GM12801 (cell line): Measurements from ENCODE around the gene F8.

Experiments used
- CTCF ChIP-seq: IDR thresholded peaks from one replicate; pipeline ENCODE4 v1.5.1; 2011; ENCODE audit warnings: control low read depth; ENCODE audit not compliant: insufficient read length; ENCODE audit errors: extremely low read depth

F8 gene

GRCh38 chrX:154967603-154968002 lies 54.9 kb downstream of the F8 start:
- no peak for TF ChIP-seq CTCF

GRCh38 chrX:154961947-154962346 lies 60.6 kb downstream of the F8 start:
- TF ChIP-seq CTCF = no peak

GRCh38 chrX:154918060-154918483 lies 104.5 kb downstream of the F8 start:
- TF ChIP-seq CTCF = no peak

- TF ChIP-seq CTCF = no peak
Measured at GRCh38 chrX:154914052-154914451, 108.5 kb downstream of the F8 start.

GRCh38 chrX:154908821-154909220 lies 113.7 kb downstream of the F8 start:
- no peak for TF ChIP-seq CTCF

- TF ChIP-seq CTCF = no peak
Measured at GRCh38 chrX:154902408-154902807, 120.1 kb downstream of the F8 start.

GRCh38 chrX:154900323-154900722 lies 122.2 kb downstream of the F8 start:
- TF ChIP-seq CTCF = no peak

GRCh38 chrX:154892296-154892695 lies 130.2 kb downstream of the F8 start:
- TF ChIP-seq CTCF = no peak
